Activated T-cell treated with anti-CD3 and anti-CD28 coated beads, Interleukin-2, amount 50 U/mL, for 72 hours (primary cell): Measurements from ENCODE around the gene ARHGAP15. TPM values are rescaled to one million over a fixed set of nuclear protein-coding genes. Genes with fewer than 3 reads are reported as not detected.

Experiments used
- ATAC-seq, 2 donors: fragments of 150-1000 bp; cut with Tn5 transposase; replicated peaks in 1 of 2; 2 replicates each; pipeline ENCODE4 v1.10.0; 2021; ENCODE audit warnings: moderate library complexity in 2 of 2, mild to moderate bottlenecking in 1 of 2
- DNase-seq, 2 donors: peaks; one replicate each; pipeline ENCODE4 v3.0.0; 2021 to 2022; ENCODE audit warnings: mixed read lengths in 1 of 2
- H3K27ac Mint-ChIP-seq: one replicate; pipeline ENCODE4 v1.8.0; 2022; ENCODE audit warnings: mild to moderate bottlenecking, moderate library complexity, mixed read lengths
- H3K27me3 Mint-ChIP-seq: one replicate; pipeline ENCODE4 v1.8.0; 2022; ENCODE audit warnings: low read depth, mixed read lengths
- H3K36me3 Mint-ChIP-seq, 2 donors: one replicate each; pipeline ENCODE4 v1.8.0; 2022; ENCODE audit warnings: mixed read lengths in 2 of 2, mild to moderate bottlenecking in 1 of 2; ENCODE audit not compliant: insufficient read depth in 2 of 2
- H3K4me1 Mint-ChIP-seq: one replicate; pipeline ENCODE4 v1.8.0; 2022; ENCODE audit warnings: low read depth, mixed read lengths
- H3K4me3 Mint-ChIP-seq, 2 donors: one replicate each; pipeline ENCODE4 v1.8.0; 2022; ENCODE audit warnings: mild to moderate bottlenecking in 2 of 2, mixed read lengths in 2 of 2, moderate library complexity in 2 of 2
- H3K9me3 Mint-ChIP-seq, 2 donors: one replicate each; pipeline ENCODE4 v1.8.0; 2022; ENCODE audit warnings: mixed read lengths in 2 of 2
- total RNA-seq, 2 donors: library from RNA; stranded (reverse); gene quantifications; one replicate each; pipeline ENCODE4 v1.2.3, GENCODE V29; 2022

Gene ARHGAP15
- total RNA-seq, 2 donors from 2014 or later = 94.6 to 111 TPM

DNA sequence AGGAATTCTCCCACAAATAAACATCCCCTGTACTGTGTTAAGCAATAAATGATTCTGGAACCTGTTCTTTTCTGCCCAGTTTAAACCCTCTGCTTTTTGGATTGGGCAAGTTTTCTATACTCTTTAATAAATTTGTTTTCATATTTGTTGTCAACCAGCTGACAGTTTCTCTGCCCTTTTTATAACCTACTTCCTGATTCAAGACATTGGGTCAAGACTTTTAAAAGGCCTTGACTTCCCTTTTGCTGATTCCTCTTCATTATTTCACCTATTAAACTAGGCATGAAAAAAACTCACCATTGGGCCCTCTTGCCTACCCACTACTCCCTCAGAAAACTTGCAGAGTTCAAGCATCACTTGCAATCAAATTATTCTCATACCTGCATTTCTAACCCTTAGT lies 459.5 kb downstream of the ARHGAP15 start:
- Mint-ChIP-seq H3K4me3 (no peak overlapping the region), H3K4me1 (no peaks in the 10 kb centered on the region), H3K27me3 (no peaks in the 10 kb centered on the region), H3K9me3 (peaks cover 0 to 2% of the 10 kb centered on the region in 2 donors), H3K27ac (no peak overlapping the region), H3K36me3 (peaks cover 4 to 5% of the 10 kb centered on the region in 2 donors)
- DNase-seq = no peak
- ATAC-seq = no peak

DNA sequence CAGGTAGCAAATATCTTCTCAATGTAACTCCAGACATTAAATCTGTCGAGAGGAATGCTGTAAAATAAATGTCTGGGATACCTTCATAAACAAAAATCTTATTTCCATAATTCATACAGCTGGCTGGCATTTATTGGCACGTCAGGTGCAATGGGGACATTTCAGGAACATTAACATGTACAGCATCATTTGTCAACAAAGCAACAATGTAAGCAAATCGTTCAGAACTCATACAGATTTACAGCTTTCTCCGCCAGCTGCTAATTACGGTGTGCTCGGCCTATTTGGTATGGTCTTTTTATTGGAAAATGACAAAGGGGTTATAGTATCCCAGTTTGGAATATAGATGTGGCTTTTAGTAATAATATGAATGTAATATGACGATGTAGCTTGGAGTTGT lies 464.9 kb downstream of the ARHGAP15 start:
- H3K9me3 Mint-ChIP-seq = no peaks in the 10 kb centered on the region
- no peaks in the 10 kb centered on the region for H3K27me3 Mint-ChIP-seq
- peaks cover 0 to 8% of the 10 kb centered on the region in 2 donors for H3K36me3 Mint-ChIP-seq
- H3K27ac Mint-ChIP-seq = no peak overlapping the region
- ATAC-seq (no peak), DNase-seq (no peak)
- H3K4me1 Mint-ChIP-seq = no peaks in the 10 kb centered on the region
- H3K4me3 Mint-ChIP-seq = no peak overlapping the region

- no peak overlapping the region for H3K4me3 Mint-ChIP-seq
- no peak overlapping the region for H3K27ac Mint-ChIP-seq
- H3K4me1 Mint-ChIP-seq = no peaks in the 10 kb centered on the region
- H3K36me3 Mint-ChIP-seq = peaks cover 0 to 8% of the 10 kb centered on the region in 2 donors
- DNase-seq = no peak
- no peak for ATAC-seq
- no peaks in the 10 kb centered on the region for H3K9me3 Mint-ChIP-seq
- no peaks in the 10 kb centered on the region for H3K27me3 Mint-ChIP-seq
These were observed 465.5 kb downstream of the ARHGAP15 start for GRCh38 chr2:143594745-143595144.

GRCh38 chr2:143600116-143600515 lies 470.9 kb downstream of the ARHGAP15 start:
- H3K36me3 Mint-ChIP-seq = peaks cover 0 to 7% of the 10 kb centered on the region in 2 donors
- no peaks in the 10 kb centered on the region for H3K9me3 Mint-ChIP-seq
- H3K27me3 Mint-ChIP-seq = no peaks in the 10 kb centered on the region
- no peak overlapping the region for H3K27ac Mint-ChIP-seq
- no peaks in the 10 kb centered on the region for H3K4me1 Mint-ChIP-seq
- ATAC-seq (no peak), DNase-seq (no peak)
- no peak overlapping the region for H3K4me3 Mint-ChIP-seq

DNA sequence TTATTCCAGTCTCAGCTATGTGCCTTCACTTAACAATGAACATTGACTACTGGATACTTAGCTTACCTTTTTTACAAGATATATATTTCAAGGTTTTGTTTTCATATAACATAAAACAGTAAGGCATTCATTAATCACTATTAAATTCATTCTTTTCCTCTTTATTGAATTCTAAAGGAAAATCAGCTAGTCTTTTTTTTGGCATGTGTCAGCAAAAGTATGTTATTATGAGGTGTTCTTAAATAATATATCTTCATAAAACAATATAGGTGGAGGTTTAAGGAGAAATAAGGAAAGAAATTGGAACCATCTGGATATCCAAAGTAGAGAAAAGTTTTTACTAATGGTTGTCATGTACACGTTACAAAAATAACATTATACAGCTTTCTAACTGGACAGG lies 472.6 kb downstream of the ARHGAP15 start:
- ATAC-seq = no peak
- Mint-ChIP-seq H3K27ac (no peak overlapping the region), H3K9me3 (no peaks in the 10 kb centered on the region), H3K4me3 (no peak overlapping the region), H3K27me3 (no peaks in the 10 kb centered on the region), H3K36me3 (peaks cover 0 to 3% of the 10 kb centered on the region in 2 donors), H3K4me1 (no peaks in the 10 kb centered on the region)
- no peak for DNase-seq

DNA sequence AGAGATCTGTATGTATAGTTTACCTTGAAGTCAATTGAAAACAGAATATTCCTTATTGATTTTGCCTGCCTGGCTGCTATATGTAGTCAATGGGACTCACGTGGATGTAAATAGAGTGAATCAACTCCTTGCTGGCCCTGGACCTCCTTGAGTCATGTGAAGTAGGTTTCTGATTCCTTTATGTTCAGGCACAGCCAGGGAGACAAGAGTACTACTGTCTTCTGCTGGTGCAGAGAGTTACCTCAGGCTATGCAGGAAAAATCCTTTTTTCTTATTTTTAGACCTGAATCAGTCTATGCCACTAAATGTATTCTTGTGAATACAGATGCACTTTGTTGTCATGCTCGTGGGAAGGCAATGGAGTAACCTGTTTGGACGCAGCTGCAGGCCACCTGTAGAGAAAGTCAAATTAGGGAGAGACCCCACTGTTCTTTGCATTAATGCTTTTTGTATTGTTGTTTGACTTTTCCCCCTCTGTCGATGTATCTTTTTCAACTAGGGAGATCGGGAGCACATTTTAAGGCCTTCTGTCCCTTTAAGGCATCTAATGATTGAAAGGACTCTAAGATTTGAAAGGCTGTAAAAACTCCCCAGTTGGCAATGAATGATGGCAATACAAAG lies 473.9 kb downstream of the ARHGAP15 start:
- DNase-seq = no peak

GRCh38 chr2:143603846-143604565 lies 474.8 kb downstream of the ARHGAP15 start:
- no peak overlapping the region for H3K4me3 Mint-ChIP-seq
- H3K9me3 Mint-ChIP-seq = no peaks in the 10 kb centered on the region
- no peak for DNase-seq
- no peaks in the 10 kb centered on the region for H3K27me3 Mint-ChIP-seq
- no peaks in the 10 kb centered on the region for H3K4me1 Mint-ChIP-seq
- H3K27ac Mint-ChIP-seq = no peak overlapping the region
- ATAC-seq = no peak
- peaks cover 0 to 3% of the 10 kb centered on the region in 2 donors for H3K36me3 Mint-ChIP-seq

More for the DNA sequence above, 473.9 kb downstream of the ARHGAP15 start:
- Mint-ChIP-seq H3K4me3 (no peak overlapping the region), H3K36me3 (peaks cover 0 to 3% of the 10 kb centered on the region in 2 donors), H3K27me3 (no peaks in the 10 kb centered on the region), H3K27ac (no peak overlapping the region), H3K9me3 (no peaks in the 10 kb centered on the region), H3K4me1 (no peaks in the 10 kb centered on the region)
- no peak for ATAC-seq

- no peak for ATAC-seq
- no peak overlapping the region for H3K27ac Mint-ChIP-seq
- H3K4me1 Mint-ChIP-seq = no peaks in the 10 kb centered on the region
- H3K9me3 Mint-ChIP-seq = no peaks in the 10 kb centered on the region
- H3K4me3 Mint-ChIP-seq = no peak overlapping the region
- no peaks in the 10 kb centered on the region for H3K27me3 Mint-ChIP-seq
- H3K36me3 Mint-ChIP-seq = peaks cover 0 to 3% of the 10 kb centered on the region in 2 donors
- no peak for DNase-seq
These were observed 475.3 kb downstream of the ARHGAP15 start for GRCh38 chr2:143604566-143604959.

DNA sequence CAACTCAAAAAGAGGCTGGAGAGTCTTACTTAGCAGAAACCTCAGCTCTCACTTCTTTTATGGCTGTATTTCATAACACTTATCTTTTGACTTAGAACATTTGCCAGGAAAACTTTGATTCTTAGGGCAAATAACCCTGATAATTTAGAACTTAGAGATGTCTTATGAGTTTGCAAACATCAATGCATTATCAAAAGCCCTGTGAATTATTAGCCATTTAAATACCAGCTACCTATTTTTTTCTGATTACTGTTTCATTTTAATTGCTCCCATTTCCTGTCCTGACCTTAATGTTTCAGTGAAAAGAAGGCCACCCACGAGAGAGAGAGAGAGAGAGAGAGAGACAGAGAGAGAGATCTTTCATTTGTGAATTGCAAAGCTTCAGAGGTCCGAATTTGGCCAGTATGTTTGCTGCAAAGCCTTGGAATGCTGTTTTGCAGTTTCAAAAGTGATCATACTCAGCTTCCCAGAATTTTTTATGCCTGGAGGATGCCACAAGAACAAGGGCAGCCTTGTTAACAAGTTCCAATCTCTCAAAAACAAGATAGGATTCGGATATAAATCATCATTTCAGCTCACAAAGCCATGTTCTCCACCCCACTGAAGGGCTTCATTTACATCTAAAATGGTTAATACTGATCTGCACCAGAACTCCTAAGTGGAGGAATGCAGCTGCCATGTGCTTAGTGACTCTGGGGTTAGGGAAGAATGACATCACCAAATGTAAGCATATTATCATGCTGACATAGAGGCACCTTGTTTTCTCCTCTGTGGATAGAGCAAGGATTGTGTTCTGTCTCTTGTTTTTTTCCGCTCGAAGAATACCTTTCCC lies 478.2 kb downstream of the ARHGAP15 start:
- Mint-ChIP-seq H3K27me3 (no peaks in the 10 kb centered on the region), H3K36me3 (no peaks in the 10 kb centered on the region), H3K4me3 (no peak overlapping the region), H3K4me1 (no peaks in the 10 kb centered on the region), H3K9me3 (no peaks in the 10 kb centered on the region), H3K27ac (no peak overlapping the region)
- ATAC-seq (no peak), DNase-seq (no peak)

DNA sequence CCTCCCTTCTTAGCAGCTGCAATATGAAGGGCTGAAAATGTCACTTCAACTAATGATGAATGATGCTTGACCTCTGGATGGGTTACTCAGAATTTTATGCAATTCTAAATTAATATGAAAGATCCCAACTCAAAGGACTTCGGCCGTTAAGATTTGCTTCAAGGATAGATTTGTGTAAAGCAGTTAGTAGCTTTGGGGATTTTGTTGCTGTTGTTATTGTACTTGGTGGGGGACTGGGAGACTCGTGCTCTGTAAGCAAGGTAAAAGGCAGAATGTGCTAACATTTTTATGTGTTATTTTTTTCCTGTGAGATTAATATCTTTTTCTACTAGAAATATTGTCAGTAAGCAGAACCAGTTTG lies 478.8 kb downstream of the ARHGAP15 start:
- Mint-ChIP-seq H3K4me1 (no peaks in the 10 kb centered on the region), H3K27me3 (no peaks in the 10 kb centered on the region), H3K27ac (no peak overlapping the region), H3K4me3 (no peak overlapping the region), H3K9me3 (no peaks in the 10 kb centered on the region), H3K36me3 (no peaks in the 10 kb centered on the region)
- ATAC-seq (no peak), DNase-seq (no peak)

- H3K27ac Mint-ChIP-seq = no peak overlapping the region
- H3K4me1 Mint-ChIP-seq = peaks cover 3% of the 10 kb centered on the region
- no peak overlapping the region for H3K4me3 Mint-ChIP-seq
- ATAC-seq = no peak
- no peaks in the 10 kb centered on the region for H3K9me3 Mint-ChIP-seq
- no peaks in the 10 kb centered on the region for H3K27me3 Mint-ChIP-seq
- H3K36me3 Mint-ChIP-seq = peaks cover 0 to 2% of the 10 kb centered on the region in 2 donors
- DNase-seq = no peak
These were observed 479.5 kb downstream of the ARHGAP15 start for GRCh38 chr2:143608758-143609157.

DNA sequence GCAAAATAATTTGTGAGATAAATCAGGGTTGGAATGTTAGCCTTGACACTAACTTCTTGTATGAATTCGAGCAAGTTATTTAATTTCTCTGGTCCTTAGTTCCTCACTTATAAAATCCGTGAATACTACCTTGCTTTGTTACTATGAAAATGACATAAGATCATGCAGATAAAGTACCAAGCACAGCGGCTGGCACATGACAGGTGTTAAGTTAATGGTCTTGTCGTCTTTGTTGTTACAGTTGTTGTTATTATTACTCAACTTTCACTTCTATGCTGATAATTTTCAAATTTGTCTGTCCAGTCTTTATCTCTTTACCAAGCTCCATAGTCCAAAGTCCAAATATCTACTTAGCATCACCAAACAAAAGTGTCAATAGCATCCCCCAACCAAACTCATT lies 482.1 kb downstream of the ARHGAP15 start:
- ATAC-seq = no peak
- DNase-seq = no peak
- Mint-ChIP-seq H3K27me3 (no peaks in the 10 kb centered on the region), H3K9me3 (no peaks in the 10 kb centered on the region), H3K4me1 (peaks cover 11% of the 10 kb centered on the region), H3K36me3 (peaks cover 0 to 2% of the 10 kb centered on the region in 2 donors), H3K27ac (peak overlapping the region; percentile 42), H3K4me3 (no peak overlapping the region)

GRCh38 chr2:143615562-143615961 lies 486.3 kb downstream of the ARHGAP15 start:
- DNase-seq (no peak), ATAC-seq (no peak)
- Mint-ChIP-seq H3K9me3 (no peaks in the 10 kb centered on the region), H3K4me3 (no peak overlapping the region), H3K4me1 (peaks cover 11% of the 10 kb centered on the region), H3K36me3 (peaks cover 0 to 5% of the 10 kb centered on the region in 2 donors), H3K27ac (no peak overlapping the region), H3K27me3 (no peaks in the 10 kb centered on the region)
